ENCODE data around the gene HS6ST1. TPM values are rescaled to one million over a fixed set of nuclear protein-coding genes. Genes with fewer than 3 reads are reported as not detected.
A peak's percentile ranks its signal among the peaks of the same experiment; 100 is the strongest.

HS6ST1 gene
- total and polyA plus RNA-seq, 12 donors, result 20.5 to 262 (median 97.1) TPM

DNA sequence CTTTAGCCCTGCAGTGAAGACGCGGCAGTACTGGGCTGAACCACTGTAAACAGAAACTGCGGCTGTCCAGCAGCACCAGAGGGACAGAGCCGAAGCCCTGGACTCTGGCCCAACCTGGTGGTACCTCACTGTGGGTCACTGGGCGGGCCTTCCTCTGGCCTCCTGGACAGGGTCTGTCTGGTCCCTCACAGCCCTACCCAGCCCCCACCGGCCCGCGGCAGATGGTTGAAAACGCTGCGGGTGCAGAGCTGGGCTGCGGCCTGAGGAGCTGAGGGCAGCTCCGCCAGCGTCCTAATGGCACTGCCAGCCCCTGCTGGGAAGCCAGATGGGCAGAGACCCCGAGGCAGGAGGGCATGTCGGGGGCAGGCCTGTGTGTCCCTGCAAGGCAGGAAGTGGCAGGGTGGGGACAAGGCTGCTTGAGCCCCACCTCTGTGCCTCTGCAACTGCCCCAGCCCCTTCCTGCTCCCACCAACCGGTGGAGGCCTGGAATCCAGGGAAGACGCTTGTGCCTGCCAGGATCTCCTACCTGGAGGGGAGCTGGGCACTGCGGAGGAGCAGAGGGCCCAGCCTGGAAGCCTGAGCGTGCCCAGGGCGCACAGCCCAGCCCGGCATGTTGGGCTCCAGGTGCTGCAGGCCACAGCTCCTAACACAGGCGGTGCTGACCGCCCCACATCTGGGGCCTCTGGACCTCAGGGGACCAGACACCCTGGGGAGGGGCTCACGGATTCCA lies 36.3 kb downstream of the HS6ST1 start:
- Histone ChIP-seq H3K9me3 (replicated peaks in 1 of 3) (no peaks in the 10 kb centered on the region), H3K4me1 (replicated peaks in 1 of 2) (peaks cover 63 to 84% of the 10 kb centered on the region in 2 donors), H3K27ac (peak overlapping the region in 4 of 5 donors; percentile 83 to 91 (median 86)), H3K4me3 (no peak overlapping the region), H3K36me3 (replicated peaks in 1 of 2) (no peaks in the 10 kb centered on the region), H3K27me3 (no peaks in the 10 kb centered on the region)
- intact Hi-C loops (cut with DNase I), result no loop called here
- TF ChIP-seq, protein P1, sequence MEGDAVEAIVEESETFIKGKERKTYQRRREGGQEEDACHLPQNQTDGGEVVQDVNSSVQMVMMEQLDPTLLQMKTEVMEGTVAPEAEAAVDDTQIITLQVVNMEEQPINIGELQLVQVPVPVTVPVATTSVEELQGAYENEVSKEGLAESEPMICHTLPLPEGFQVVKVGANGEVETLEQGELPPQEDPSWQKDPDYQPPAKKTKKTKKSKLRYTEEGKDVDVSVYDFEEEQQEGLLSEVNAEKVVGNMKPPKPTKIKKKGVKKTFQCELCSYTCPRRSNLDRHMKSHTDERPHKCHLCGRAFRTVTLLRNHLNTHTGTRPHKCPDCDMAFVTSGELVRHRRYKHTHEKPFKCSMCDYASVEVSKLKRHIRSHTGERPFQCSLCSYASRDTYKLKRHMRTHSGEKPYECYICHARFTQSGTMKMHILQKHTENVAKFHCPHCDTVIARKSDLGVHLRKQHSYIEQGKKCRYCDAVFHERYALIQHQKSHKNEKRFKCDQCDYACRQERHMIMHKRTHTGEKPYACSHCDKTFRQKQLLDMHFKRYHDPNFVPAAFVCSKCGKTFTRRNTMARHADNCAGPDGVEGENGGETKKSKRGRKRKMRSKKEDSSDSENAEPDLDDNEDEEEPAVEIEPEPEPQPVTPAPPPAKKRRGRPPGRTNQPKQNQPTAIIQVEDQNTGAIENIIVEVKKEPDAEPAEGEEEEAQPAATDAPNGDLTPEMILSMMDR (IDR thresholded peaks at IDR 0.05), result peak in 2 of 6 experiments; percentile 7 to 18
- no peak for TF ChIP-seq POLR2A (IDR thresholded peaks at IDR 0.05)
- peak in 4 of 7 donors; percentile 41 to 69 (median 54) for DNase-seq
- WGBS, 4 donors, result 55 to 75% (median 70%) methylated on average over 4 to 24 of the region's 24 CpGs

DNA sequence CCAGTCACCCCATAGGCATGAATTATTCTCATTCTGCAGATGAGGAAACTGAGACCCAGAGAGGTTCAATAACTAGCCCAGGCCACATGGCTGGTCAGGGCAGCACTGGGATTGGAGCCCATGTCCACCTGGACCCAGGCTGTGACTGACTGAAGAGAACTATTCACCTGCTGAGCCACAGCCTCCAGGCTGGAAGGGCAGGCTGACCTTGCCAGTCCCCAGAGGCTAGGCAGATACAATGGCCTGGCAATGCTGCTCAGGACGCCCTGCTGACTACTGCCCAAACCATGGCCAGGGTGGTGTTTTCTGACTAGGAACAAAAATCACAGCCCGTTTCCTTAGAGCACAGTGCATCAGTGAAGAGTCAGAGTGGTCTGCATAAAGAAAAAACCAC lies 36.8 kb downstream of the HS6ST1 start:
- Histone ChIP-seq H3K27ac (peak overlapping the region in 4 of 5 donors; percentile 83 to 91 (median 86)), H3K4me3 (no peak overlapping the region), H3K36me3 (replicated peaks in 1 of 2) (no peaks in the 10 kb centered on the region), H3K9me3 (replicated peaks in 1 of 3) (no peaks in the 10 kb centered on the region), H3K27me3 (no peaks in the 10 kb centered on the region), H3K4me1 (replicated peaks in 1 of 2) (peaks cover 57 to 78% of the 10 kb centered on the region in 2 donors)
- intact Hi-C loops (cut with DNase I), result no loop called here
- 25 to 34% (median 27%) methylated on average over 2 of the region's 2 CpGs; no CpG with 5 or more reads in 1 of the 4 donors for WGBS, 4 donors
- no peak for TF ChIP-seq POLR2A (IDR thresholded peaks at IDR 0.05)
- TF ChIP-seq, protein P1 (IDR thresholded peaks at IDR 0.05), result no peak
- DNase-seq, result peak in 2 of 7 donors; percentile 24 to 37

DNA sequence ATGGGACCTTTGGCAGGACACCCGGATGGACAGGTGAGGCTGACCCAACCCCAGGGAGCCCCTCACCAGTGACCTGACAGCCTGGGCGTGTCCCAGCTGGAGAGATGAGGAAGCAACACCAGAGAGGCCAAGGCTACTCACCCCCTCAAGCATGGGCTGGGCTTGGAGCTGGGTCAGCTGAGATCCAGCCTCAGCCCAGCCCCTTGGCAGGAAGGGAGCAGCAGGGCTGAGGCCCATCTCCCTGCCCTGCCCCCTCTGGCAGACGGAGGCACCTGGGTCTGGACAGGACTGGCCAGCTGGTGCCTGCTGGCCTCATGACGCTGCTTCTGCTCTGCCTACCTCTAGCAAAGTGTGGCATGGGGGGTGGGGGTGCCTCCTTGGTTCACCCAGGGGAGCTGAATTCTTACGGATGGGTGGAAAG lies 37.8 kb downstream of the HS6ST1 start:
- WGBS, 4 donors, result 21 to 38% (median 29%) methylated on average over 3 to 5 of the region's 5 CpGs
- no peaks in the 10 kb centered on the region for H3K27me3 ChIP-seq
- peaks cover 49 to 69% of the 10 kb centered on the region in 2 donors for H3K4me1 ChIP-seq (replicated peaks in 1 of 2)
- peak overlapping the region; percentile 71 to 91 (median 85) for H3K27ac ChIP-seq
- peaks cover 0 to under 1% of the 10 kb centered on the region in 2 donors for H3K36me3 ChIP-seq (replicated peaks in 1 of 2)
- intact Hi-C loops (cut with DNase I), result no loop called here
- no peak overlapping the region for H3K4me3 ChIP-seq
- no peaks in the 10 kb centered on the region for H3K9me3 ChIP-seq (replicated peaks in 1 of 3)
- peak; percentile 72 to 86 (median 83) for DNase-seq
- no peak for TF ChIP-seq POLR2A (IDR thresholded peaks at IDR 0.05)
- TF ChIP-seq, protein P1 (IDR thresholded peaks at IDR 0.05), result no peak

DNA sequence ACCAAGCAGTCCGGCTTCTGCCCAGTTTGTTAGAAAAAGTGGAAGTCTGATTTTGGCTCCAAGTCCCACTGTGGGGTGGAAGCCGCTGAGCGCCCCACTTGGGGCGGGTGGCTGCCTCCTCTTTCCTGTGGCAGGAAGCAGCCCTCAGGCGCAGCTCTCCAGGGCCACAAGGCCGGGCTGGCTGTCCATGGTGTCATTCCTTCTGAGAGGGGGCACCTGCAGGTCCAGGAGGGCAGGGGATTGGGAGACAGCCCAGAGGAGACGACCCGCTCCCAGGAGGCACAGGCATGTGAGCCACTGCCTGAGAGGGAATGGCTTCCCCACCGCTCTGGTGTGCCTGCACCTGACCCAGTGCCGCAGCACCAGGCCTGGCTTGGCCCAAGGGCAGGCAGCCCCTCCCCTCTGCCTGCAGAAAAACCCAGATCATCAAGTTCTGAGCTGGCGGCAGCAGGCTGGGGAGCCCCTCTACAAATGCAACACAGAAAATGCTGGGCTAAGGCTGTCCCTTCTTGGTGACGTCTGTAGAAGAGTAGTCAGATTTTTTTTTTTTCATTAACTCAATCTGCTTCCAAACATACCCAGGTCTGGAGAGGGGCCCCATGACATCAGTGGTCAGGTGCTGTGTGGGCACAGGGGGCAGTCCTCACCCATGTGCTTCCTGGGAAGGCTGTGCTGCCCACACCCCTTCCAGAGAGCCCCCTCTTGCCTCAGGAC lies 38.4 kb downstream of the HS6ST1 start:
- H3K9me3 ChIP-seq (replicated peaks in 1 of 3), result no peaks in the 10 kb centered on the region
- H3K27ac ChIP-seq, result peak overlapping the region; percentile 71 to 91 (median 85)
- TF ChIP-seq, protein P1 (IDR thresholded peaks at IDR 0.05), result no peak
- TF ChIP-seq POLR2A (IDR thresholded peaks at IDR 0.05), result peak in 1 of 2 donors; percentile 45
- no peak overlapping the region for H3K4me3 ChIP-seq
- H3K4me1 ChIP-seq (replicated peaks in 1 of 2), result peaks cover 45 to 65% of the 10 kb centered on the region in 2 donors
- no peaks in the 10 kb centered on the region for H3K27me3 ChIP-seq
- 27 to 39% (median 31%) methylated on average over 6 to 12 of the region's 12 CpGs for WGBS, 4 donors
- DNase-seq, result peak; percentile 47 to 72 (median 66)
- H3K36me3 ChIP-seq (replicated peaks in 1 of 2), result peaks cover 0 to 7% of the 10 kb centered on the region in 2 donors
- intact Hi-C loops (cut with DNase I), result no loop called here

Measured in adrenal gland (tissue), 12 donors.